Trophoblast cell (in vitro differentiated cells and primary cell): ENCODE results near the gene RIC3.

Source experiments
- DNase-seq, 2 donors: peaks; one replicate each; pipeline ENCODE4 v3.0.0-alpha.2; 2016
- H2AFZ ChIP-seq: 2 replicates; pipeline ENCODE4 v1.6.1; 2013; ENCODE audit warnings: low read length, moderate library complexity, mild to moderate bottlenecking; ENCODE audit not compliant: insufficient read depth, poor library complexity
- H2AK5ac ChIP-seq: 2 replicates; pipeline ENCODE4 v1.6.1; 2013; ENCODE audit warnings: mild to moderate bottlenecking, low read length
- H2BK120ac ChIP-seq: 2 replicates; pipeline ENCODE4 v1.6.1; 2013; ENCODE audit warnings: low read length, mild to moderate bottlenecking, moderate library complexity; ENCODE audit not compliant: insufficient read depth, poor library complexity
- H2BK12ac ChIP-seq: 2 replicates; pipeline ENCODE4 v1.6.1; 2013; ENCODE audit warnings: mild to moderate bottlenecking, low read length, moderate library complexity
- H2BK5ac ChIP-seq: 2 replicates; pipeline ENCODE4 v1.6.1; 2013; ENCODE audit warnings: low read length, low read depth, moderate library complexity, mild to moderate bottlenecking; ENCODE audit not compliant: poor library complexity
- H3K14ac ChIP-seq: 2 replicates; pipeline ENCODE4 v1.6.1; 2013; ENCODE audit warnings: mild to moderate bottlenecking, low read length
- H3K18ac ChIP-seq: 2 replicates; pipeline ENCODE4 v1.6.1; 2013; ENCODE audit warnings: mild to moderate bottlenecking, low read length
- H3K23ac ChIP-seq: 2 replicates; pipeline ENCODE4 v1.6.1; 2013; ENCODE audit warnings: low read length
- H3K27ac ChIP-seq: 2 replicates; pipeline ENCODE4 v1.5.1; 2013; ENCODE audit warnings: low read depth, mild to moderate bottlenecking, inconsistent platforms, low read length, moderate library complexity
- H3K27me3 ChIP-seq: 2 replicates; pipeline ENCODE4 v1.6.1; 2013; ENCODE audit warnings: inconsistent platforms, mild to moderate bottlenecking, low read length, moderate library complexity; ENCODE audit not compliant: insufficient read depth
- H3K36me3 ChIP-seq, 2 experiments: 1 replicate in 1 of 2; 2 replicates in 1 of 2; pipeline ENCODE4 v1.6.1; 2013; ENCODE audit warnings: low read length in 2 of 2, mild to moderate bottlenecking in 2 of 2, moderate library complexity in 1 of 2; ENCODE audit not compliant: insufficient read depth in 2 of 2, control insufficient read depth in 1 of 2
- H3K4ac ChIP-seq: 2 replicates; pipeline ENCODE4 v1.6.1; 2013; ENCODE audit warnings: low read depth, mild to moderate bottlenecking, low read length, moderate library complexity
- H3K4me1 ChIP-seq, 2 experiments: 1 replicate in 1 of 2; 2 replicates in 1 of 2; pipeline ENCODE4 v1.6.1; 2013; ENCODE audit warnings: low read length in 2 of 2, mild to moderate bottlenecking in 2 of 2, moderate library complexity in 1 of 2; ENCODE audit not compliant: insufficient read depth in 2 of 2, control insufficient read depth in 1 of 2
- H3K4me2 ChIP-seq: 2 replicates; pipeline ENCODE4 v1.6.1; 2013; ENCODE audit warnings: inconsistent platforms, mild to moderate bottlenecking, low read length, moderate library complexity
- H3K4me3 ChIP-seq: 2 replicates; pipeline ENCODE4 v1.5.1; 2013; ENCODE audit warnings: mild to moderate bottlenecking, low read depth, low read length, inconsistent platforms
- H3K79me1 ChIP-seq: one replicate; pipeline ENCODE4 v1.6.1; 2013; ENCODE audit warnings: low read length
- H3K79me2 ChIP-seq: 2 replicates; pipeline ENCODE4 v1.6.1; 2013; ENCODE audit warnings: low read length, mild to moderate bottlenecking; ENCODE audit not compliant: control insufficient read depth, insufficient read depth, poor library complexity
- H3K9ac ChIP-seq: 2 replicates; pipeline ENCODE4 v1.6.1; 2013; ENCODE audit warnings: mild to moderate bottlenecking, low read length
- H3K9me3 ChIP-seq: 2 replicates; pipeline ENCODE4 v1.6.1; 2013; ENCODE audit warnings: low read depth, mild to moderate bottlenecking, control low read depth, inconsistent platforms, low read length; ENCODE audit not compliant: insufficient read depth
- H4K12ac ChIP-seq: 2 replicates; pipeline ENCODE4 v1.6.1; 2013; ENCODE audit warnings: low read depth, mild to moderate bottlenecking, low read length, moderate library complexity
- H4K8ac ChIP-seq: 2 replicates; pipeline ENCODE4 v1.6.1; 2013; ENCODE audit warnings: low read depth, mild to moderate bottlenecking, low read length, moderate library complexity
- H4K91ac ChIP-seq: one replicate; pipeline ENCODE4 v1.6.1; 2013; ENCODE audit warnings: low read depth, mild to moderate bottlenecking, low read length, moderate library complexity
- WGBS: extraction: QIAGEN DNeasy Blood & Tissue Kit; methylation state at CpG from one replicate; pipeline ENCODE4 v1.1.7; 2013; ENCODE audit warnings: missing lambda C conversion rate; ENCODE audit not compliant: insufficient read length, insufficient coverage; ENCODE audit errors: extremely low coverage; 5-methylcytosine and 5-hydroxymethylcytosine counted together

Gene RIC3

DNA sequence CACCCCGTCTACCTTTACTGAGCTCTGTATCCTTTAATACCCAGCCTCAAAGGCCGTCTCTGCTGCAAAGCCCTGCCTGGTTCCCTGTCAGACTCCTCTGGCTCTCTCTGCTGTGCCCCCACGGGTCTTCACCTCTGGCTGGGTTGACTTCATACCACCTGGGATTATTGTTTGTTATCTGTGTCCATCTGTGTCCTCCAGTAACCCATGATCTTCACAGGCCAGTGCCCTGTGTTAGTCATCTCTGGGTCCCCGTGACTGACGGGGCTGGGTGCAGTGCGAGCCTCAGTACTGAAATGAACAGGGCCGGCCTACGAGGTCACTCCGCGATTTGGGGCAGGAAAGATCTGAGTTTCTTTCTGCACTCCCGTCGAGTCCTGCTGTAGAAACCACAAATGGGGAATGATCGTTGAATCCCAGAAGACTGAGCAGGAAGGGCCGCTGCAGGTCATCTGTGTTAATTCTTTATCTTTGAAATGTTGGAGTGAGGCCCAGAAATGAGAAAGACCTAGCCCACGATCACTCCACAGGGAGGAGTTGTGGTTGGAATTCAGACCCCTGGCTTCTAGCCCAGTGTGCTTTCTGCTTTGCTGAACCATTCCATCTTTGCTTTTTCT, 100.1 kb downstream of the RIC3 start:
- Histone ChIP-seq H3K14ac (no peak overlapping the region), H2AK5ac (no peak overlapping the region), H2BK5ac (no peak overlapping the region), H2AFZ (peak overlapping the region; percentile 0), H3K23ac (no peak overlapping the region), H4K91ac (no peak overlapping the region), H4K8ac (no peak overlapping the region), H3K79me2 (no peaks in the 10 kb centered on the region), H2BK12ac (no peak overlapping the region), H3K4me1 (no peaks in the 10 kb centered on the region), H3K4me2 (no peak overlapping the region), H2BK120ac (no peak overlapping the region), H3K18ac (no peak overlapping the region), H3K27me3 (no peaks in the 10 kb centered on the region), H3K27ac (no peak overlapping the region), H3K9me3 (no peaks in the 10 kb centered on the region), H4K12ac (no peak overlapping the region), H3K79me1 (no peaks in the 10 kb centered on the region), H3K36me3 (no peaks in the 10 kb centered on the region), H3K4ac (no peak overlapping the region), H3K4me3 (no peak overlapping the region), H3K9ac (no peak overlapping the region)
- DNase-seq: no peak
- WGBS: no CpG with 5 or more reads among the region's 15 CpGs

DNA sequence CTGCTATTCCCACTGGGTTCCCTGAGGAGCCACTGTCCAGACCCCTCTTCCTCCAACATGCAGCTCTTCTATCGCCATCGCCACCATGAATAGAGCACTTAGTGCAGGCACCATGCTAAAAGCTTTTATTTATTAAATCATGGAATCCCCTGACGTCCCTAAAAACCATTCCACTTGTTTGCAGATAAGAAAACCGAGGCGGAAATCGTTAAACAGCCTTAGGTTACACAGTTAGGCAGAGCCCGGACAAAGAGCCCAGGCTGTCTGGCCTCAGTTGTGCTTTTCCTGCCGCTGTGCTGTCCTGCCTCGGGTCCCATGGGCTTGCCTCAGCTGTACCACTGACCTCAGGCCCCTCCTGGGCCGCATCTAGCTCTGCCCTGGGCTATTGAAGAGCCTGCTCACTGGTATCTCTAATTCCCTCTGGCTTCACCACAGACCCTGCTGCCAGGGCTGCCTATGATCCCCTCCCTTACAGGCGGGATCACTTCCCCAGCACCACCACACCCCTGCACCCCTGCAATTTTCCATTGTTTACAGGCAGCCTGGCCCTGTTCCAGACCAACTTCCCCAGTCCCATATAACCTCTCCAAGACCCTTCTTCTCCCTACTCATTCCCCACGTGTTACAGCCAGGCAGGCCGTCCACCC, 100.8 kb downstream of the RIC3 start:
- Histone ChIP-seq H2AFZ (peak overlapping the region; percentile 0), H3K27me3 (no peaks in the 10 kb centered on the region), H4K91ac (no peak overlapping the region), H3K4me3 (no peak overlapping the region), H3K79me1 (no peaks in the 10 kb centered on the region), H3K9ac (no peak overlapping the region), H3K9me3 (no peaks in the 10 kb centered on the region), H3K27ac (no peak overlapping the region), H2BK5ac (no peak overlapping the region), H3K4ac (no peak overlapping the region), H2BK12ac (no peak overlapping the region), H3K4me2 (no peak overlapping the region), H3K36me3 (no peaks in the 10 kb centered on the region), H3K4me1 (no peaks in the 10 kb centered on the region), H4K8ac (no peak overlapping the region), H3K79me2 (no peaks in the 10 kb centered on the region), H2AK5ac (no peak overlapping the region), H2BK120ac (no peak overlapping the region), H3K18ac (no peak overlapping the region), H4K12ac (no peak overlapping the region), H3K23ac (no peak overlapping the region), H3K14ac (no peak overlapping the region)
- WGBS: no CpG with 5 or more reads among the region's 13 CpGs
- no peak for DNase-seq

DNA sequence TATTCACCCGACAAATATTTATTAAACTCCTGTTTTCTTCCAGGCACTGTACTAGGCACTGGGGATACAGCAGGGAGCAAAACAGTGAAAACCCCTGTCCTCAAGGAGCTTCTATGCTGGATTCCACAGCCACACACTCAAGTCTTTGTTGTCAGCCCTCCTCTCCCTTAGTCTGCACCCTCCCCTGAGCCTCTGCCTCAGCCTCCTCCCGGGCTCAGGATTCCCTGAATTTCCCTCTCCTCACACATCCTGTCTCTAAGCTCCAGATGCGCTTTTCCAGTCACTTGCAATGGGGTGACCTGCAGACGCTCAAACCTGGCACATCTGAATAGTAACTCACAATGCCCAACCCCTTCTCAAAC, 101.3 kb downstream of the RIC3 start:
- Histone ChIP-seq H2BK120ac (no peak overlapping the region), H3K4me1 (no peaks in the 10 kb centered on the region), H3K4me2 (no peak overlapping the region), H3K4me3 (no peak overlapping the region), H2BK5ac (no peak overlapping the region), H3K23ac (no peak overlapping the region), H3K36me3 (no peaks in the 10 kb centered on the region), H2AFZ (no peak overlapping the region), H4K8ac (no peak overlapping the region), H3K27ac (no peak overlapping the region), H4K12ac (no peak overlapping the region), H3K14ac (no peak overlapping the region), H3K4ac (no peak overlapping the region), H3K9ac (no peak overlapping the region), H4K91ac (no peak overlapping the region), H3K27me3 (no peaks in the 10 kb centered on the region), H2BK12ac (no peak overlapping the region), H3K18ac (no peak overlapping the region), H2AK5ac (no peak overlapping the region), H3K79me1 (no peaks in the 10 kb centered on the region), H3K9me3 (no peaks in the 10 kb centered on the region), H3K79me2 (no peaks in the 10 kb centered on the region)
- no peak for DNase-seq
- WGBS: no CpG with 5 or more reads among the region's 4 CpGs

DNA sequence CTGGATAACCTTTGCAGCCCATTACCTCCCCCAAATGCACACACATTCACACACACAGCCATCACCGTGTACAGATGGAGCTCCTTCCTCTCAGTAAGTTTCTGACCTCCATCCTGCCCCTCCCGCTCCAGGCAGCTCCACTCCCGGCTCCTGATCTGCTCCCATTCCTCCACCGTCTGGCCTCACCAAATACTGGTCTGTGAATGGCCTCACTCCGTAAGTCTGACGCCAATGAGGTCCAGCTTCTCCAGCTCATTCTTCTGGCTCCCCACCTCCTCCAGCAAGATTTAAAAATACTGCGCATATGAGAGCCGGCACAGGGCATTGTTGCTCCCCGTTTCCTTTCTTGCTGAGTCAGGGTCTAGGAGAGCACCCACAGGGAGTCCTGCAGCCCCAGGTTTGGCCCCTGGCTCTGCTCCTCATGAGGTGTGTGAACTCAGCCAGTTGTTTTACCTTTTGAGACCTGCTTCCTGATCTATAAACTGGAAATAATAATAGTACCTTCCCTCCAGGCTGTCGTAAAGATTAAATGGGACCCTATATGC, 101.8 kb downstream of the RIC3 start:
- H3K79me1 ChIP-seq: no peaks in the 10 kb centered on the region
- no peaks in the 10 kb centered on the region for H3K4me1 ChIP-seq
- no peak overlapping the region for H3K4ac ChIP-seq
- WGBS: no CpG with 5 or more reads among the region's 10 CpGs
- no peak overlapping the region for H4K12ac ChIP-seq
- no peak overlapping the region for H2AK5ac ChIP-seq
- H3K27ac ChIP-seq: no peak overlapping the region
- H3K4me2 ChIP-seq: no peak overlapping the region
- H4K91ac ChIP-seq: no peak overlapping the region
- DNase-seq: no peak
- H4K8ac ChIP-seq: no peak overlapping the region
- no peaks in the 10 kb centered on the region for H3K79me2 ChIP-seq
- no peak overlapping the region for H2BK5ac ChIP-seq
- no peak overlapping the region for H3K18ac ChIP-seq
- H2BK120ac ChIP-seq: no peak overlapping the region
- no peak overlapping the region for H3K9ac ChIP-seq
- no peak overlapping the region for H2BK12ac ChIP-seq
- no peak overlapping the region for H3K23ac ChIP-seq
- no peak overlapping the region for H3K14ac ChIP-seq
- H2AFZ ChIP-seq: no peak overlapping the region
- no peaks in the 10 kb centered on the region for H3K27me3 ChIP-seq
- H3K36me3 ChIP-seq: no peaks in the 10 kb centered on the region
- no peak overlapping the region for H3K4me3 ChIP-seq
- no peaks in the 10 kb centered on the region for H3K9me3 ChIP-seq
